HL-60 (cell line): ENCODE results near the gene RFC2.

Source experiments
- GABPA ChIP-seq: IDR thresholded peaks from 2 replicates; pipeline ENCODE4 v1.6.1; 2012; ENCODE audit warnings: low read depth
- POLR2AphosphoS5 ChIP-seq: IDR thresholded peaks from 2 replicates; pipeline ENCODE4 v1.6.1; 2012; ENCODE audit warnings: low read depth
- TF ChIP-seq, protein P1 (sequence below): IDR thresholded peaks from 2 replicates; pipeline ENCODE4 v1.6.1; 2012; ENCODE audit warnings: low read depth; ENCODE audit not compliant: insufficient replicate concordance
- TF ChIP-seq, protein P2 (sequence below): IDR thresholded peaks from one replicate; pipeline ENCODE4 v1.5.1; 2011; ENCODE audit warnings: low read length, control low read depth, inconsistent platforms; ENCODE audit not compliant: insufficient read depth

DNA sequence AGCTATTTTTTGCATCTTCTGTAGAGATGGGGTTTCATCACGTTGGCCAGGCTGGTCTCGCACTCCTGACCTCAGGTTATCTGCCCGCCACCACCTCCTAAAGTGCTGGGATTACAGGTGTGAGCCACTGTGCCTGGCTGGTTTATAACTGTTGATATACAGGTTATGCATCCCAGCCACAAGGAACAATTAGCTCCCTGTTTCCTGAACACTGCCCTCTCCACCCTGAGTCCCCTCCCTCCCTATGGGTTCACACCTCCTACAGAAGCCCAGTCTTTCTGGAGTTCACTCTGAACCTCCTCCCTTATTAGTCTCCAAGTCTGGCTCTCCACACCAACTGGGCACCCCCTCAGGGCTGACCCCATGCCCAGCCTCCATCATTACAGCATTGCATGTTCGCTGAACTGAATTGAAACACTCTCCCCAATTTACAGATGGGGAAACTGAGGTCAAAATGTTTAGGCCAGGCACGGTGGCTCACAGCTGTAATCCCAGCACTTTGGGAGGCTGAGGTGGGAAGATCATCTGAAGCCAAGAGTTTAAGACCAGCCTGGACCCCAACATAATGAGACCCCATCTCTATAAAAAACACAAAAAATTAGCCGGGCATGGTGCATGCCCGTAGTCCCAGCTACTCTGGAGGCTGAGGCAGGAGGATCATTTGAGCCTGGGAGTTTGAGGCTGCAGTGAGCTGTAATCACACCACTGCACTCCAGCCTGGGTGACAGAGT is 33.3 kb upstream of the RFC2 start:
- TF ChIP-seq, protein P1, sequence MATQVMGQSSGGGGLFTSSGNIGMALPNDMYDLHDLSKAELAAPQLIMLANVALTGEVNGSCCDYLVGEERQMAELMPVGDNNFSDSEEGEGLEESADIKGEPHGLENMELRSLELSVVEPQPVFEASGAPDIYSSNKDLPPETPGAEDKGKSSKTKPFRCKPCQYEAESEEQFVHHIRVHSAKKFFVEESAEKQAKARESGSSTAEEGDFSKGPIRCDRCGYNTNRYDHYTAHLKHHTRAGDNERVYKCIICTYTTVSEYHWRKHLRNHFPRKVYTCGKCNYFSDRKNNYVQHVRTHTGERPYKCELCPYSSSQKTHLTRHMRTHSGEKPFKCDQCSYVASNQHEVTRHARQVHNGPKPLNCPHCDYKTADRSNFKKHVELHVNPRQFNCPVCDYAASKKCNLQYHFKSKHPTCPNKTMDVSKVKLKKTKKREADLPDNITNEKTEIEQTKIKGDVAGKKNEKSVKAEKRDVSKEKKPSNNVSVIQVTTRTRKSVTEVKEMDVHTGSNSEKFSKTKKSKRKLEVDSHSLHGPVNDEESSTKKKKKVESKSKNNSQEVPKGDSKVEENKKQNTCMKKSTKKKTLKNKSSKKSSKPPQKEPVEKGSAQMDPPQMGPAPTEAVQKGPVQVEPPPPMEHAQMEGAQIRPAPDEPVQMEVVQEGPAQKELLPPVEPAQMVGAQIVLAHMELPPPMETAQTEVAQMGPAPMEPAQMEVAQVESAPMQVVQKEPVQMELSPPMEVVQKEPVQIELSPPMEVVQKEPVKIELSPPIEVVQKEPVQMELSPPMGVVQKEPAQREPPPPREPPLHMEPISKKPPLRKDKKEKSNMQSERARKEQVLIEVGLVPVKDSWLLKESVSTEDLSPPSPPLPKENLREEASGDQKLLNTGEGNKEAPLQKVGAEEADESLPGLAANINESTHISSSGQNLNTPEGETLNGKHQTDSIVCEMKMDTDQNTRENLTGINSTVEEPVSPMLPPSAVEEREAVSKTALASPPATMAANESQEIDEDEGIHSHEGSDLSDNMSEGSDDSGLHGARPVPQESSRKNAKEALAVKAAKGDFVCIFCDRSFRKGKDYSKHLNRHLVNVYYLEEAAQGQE = no peak
- no peak for TF ChIP-seq POLR2AphosphoS5
- TF ChIP-seq, protein P2, sequence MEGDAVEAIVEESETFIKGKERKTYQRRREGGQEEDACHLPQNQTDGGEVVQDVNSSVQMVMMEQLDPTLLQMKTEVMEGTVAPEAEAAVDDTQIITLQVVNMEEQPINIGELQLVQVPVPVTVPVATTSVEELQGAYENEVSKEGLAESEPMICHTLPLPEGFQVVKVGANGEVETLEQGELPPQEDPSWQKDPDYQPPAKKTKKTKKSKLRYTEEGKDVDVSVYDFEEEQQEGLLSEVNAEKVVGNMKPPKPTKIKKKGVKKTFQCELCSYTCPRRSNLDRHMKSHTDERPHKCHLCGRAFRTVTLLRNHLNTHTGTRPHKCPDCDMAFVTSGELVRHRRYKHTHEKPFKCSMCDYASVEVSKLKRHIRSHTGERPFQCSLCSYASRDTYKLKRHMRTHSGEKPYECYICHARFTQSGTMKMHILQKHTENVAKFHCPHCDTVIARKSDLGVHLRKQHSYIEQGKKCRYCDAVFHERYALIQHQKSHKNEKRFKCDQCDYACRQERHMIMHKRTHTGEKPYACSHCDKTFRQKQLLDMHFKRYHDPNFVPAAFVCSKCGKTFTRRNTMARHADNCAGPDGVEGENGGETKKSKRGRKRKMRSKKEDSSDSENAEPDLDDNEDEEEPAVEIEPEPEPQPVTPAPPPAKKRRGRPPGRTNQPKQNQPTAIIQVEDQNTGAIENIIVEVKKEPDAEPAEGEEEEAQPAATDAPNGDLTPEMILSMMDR = no peak
- no peak for TF ChIP-seq GABPA
